Stimulated activated CD4-positive, alpha-beta T cell treated with anti-CD3 and anti-CD28 coated beads, Interleukin-4, amount 100 ng/mL, for 1 hour (primary cell): ENCODE measurements around the gene NCKAP5L.

ENCODE experiments used
- DNase-seq: peaks from one replicate; pipeline ENCODE4 v3.0.0-alpha.2; 2020

Gene NCKAP5L

GRCh38 chr12:49823951-49824350, 4.3 kb downstream of the NCKAP5L start:
- DNase-seq, result no peak

- no peak for DNase-seq
Measured at GRCh38 chr12:49823350-49823749, 4.9 kb downstream of the NCKAP5L start.

- DNase-seq, result no peak
Measured at GRCh38 chr12:49821373-49822287, 6.6 kb downstream of the NCKAP5L start.

- no peak for DNase-seq
Measured at GRCh38 chr12:49819786-49820185, 8.4 kb downstream of the NCKAP5L start.

GRCh38 chr12:49818241-49818895, 9.8 kb downstream of the NCKAP5L start:
- no peak for DNase-seq

GRCh38 chr12:49813131-49813530, 15.1 kb downstream of the NCKAP5L start:
- DNase-seq, result no peak

GRCh38 chr12:49811961-49812401, 16.2 kb downstream of the NCKAP5L start:
- no peak for DNase-seq

GRCh38 chr12:49811136-49811535, 17.1 kb downstream of the NCKAP5L start:
- no peak for DNase-seq

- no peak for DNase-seq
Measured at GRCh38 chr12:49809906-49810389, 18.3 kb downstream of the NCKAP5L start.

- no peak for DNase-seq
Measured at GRCh38 chr12:49809381-49809905, 18.8 kb downstream of the NCKAP5L start.

GRCh38 chr12:49808686-49809380, 19.4 kb downstream of the NCKAP5L start:
- DNase-seq, result no peak

GRCh38 chr12:49807991-49808580, 20.1 kb downstream of the NCKAP5L start:
- no peak for DNase-seq

- DNase-seq, result no peak
Measured at GRCh38 chr12:49806877-49807276, 21.3 kb downstream of the NCKAP5L start.

GRCh38 chr12:49806321-49806813, 21.8 kb downstream of the NCKAP5L start:
- DNase-seq, result no peak

- no peak for DNase-seq
Measured at GRCh38 chr12:49805409-49805808, 22.8 kb downstream of the NCKAP5L start.

- no peak for DNase-seq
Measured at GRCh38 chr12:49804821-49805220, 23.4 kb downstream of the NCKAP5L start.

GRCh38 chr12:49803693-49804450, 24.3 kb downstream of the NCKAP5L start:
- no peak for DNase-seq

- no peak for DNase-seq
Measured at GRCh38 chr12:49801141-49802063, 26.8 kb downstream of the NCKAP5L start.

GRCh38 chr12:49800421-49801140, 27.6 kb downstream of the NCKAP5L start:
- no peak for DNase-seq

GRCh38 chr12:49798934-49799333, 29.3 kb downstream of the NCKAP5L start:
- no peak for DNase-seq
